Middle frontal gyrus (tissue), 1 donor: Measurements from ENCODE around the gene ANAPC4.
"Not testable (repeated sequence)": the region's sequence is repeated elsewhere in the genome, so short reads cannot be mapped to it uniquely, and the experiment has no call there.

Experiments
- DNase-seq: peaks from one replicate; pipeline ENCODE4 v3.0.0-alpha.2; 2015; ENCODE audit warnings: low spot score; ENCODE audit errors: extremely low spot score

ANAPC4 gene

DNA sequence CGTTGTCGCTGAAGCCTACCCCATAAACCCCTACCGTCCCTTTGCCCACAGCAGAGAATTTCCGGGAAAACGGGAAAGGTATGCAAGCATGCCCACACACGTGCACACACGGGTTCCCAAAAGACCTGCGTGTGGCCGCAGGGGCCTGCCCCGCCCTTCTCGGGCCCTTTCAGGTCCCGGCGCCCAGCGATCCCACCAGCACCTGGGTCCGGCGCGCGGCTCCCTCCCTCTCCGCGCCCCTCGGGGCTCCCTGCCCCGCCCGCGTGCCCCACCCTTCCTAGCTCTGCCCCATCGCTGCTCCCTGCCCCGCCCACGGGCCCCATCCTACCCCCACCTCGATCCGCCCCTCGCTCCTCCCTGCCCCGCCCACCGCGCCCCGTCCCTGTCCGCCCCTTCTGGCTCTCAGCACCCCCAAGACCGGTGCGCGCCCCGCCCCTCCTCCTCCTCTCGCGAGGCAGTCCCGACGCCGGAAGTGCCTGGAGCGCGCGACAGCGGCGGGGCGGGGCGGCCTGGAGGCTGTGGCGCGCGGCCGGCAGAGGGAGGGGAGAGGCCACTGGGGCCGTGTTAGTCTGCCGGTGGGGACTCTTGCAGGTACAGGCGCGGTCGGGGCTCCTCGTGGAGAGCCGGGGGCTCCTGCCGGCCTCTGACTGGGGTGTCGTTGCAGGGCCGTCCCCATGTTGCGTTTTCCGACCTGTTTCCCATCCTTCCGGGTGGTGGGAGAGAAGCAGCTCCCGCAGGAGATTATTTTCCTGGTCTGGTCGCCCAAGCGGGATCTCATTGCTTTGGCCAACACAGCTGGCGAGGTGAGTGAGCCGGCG is at the start of gene ANAPC4:
TSS of gene ANAPC4 (plus strand) at position 510 of the 818 bp plus-strand sequence. CDS start at position 675, 165 bp downstream.
- DNase-seq = peak; percentile 65

GRCh38 chr4:25328463-25328862 is 48.6 kb upstream of the ANAPC4 start:
- not testable (repeated sequence) for DNase-seq

DNA sequence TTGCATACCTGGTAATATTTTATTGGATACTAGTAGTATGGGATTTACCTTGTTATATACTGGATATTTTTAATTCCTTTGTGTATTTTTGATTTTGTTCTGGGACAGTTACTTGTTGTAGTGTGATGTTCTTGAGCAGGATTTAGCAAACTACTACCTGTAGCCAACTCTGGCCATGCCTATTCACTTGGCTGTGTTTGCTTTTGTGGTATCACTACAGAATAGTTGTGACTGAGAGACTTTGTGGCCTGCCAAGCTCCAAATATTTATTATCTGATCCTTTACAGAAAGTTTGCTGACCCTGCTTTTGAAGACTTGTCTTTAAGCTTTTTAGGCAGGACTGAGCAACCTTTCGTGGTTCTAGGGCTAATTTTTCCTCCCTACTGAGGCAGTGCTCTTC is 46.7 kb upstream of the ANAPC4 start:
- no peak for DNase-seq

GRCh38 chr4:25330905-25331808 is 45.9 kb upstream of the ANAPC4 start:
- DNase-seq = no peak

DNA sequence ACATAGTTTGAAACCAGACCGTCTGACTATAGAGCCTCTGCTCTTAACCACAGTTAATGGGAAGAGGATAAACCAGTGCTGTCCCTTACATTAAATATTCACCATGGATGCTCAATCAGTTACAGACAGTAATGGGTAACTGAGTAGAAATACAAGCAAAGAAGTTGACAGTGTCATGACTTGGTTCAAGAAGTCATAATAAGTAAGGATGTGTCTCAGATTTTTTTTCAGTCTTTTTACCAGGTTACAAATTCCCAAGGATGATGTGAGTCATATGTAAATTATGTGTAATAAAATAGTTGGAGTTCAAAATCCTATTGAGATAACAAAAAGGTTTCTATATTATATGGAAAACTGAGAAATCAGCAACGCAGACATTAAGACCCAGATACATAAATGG is 33.4 kb upstream of the ANAPC4 start:
- DNase-seq = no peak

DNA sequence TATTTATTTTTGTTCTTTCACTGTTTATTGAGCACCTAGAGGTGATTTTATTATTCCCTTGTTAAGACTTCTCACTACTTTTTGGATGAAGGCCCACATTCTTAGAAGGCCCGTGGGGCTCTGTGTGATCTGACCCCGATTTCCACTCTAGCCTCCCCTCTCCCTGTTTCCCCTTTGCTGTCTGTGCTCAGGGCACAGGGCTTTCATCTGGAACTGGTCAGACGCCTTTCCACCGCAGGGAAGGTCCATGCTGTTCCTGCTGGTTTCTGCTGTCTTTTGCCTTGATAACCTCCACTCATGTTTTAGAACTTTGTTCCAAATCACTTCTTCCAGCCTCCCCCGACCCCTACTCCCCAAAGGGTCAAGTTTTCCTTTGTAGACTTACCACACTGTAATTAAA is 31.3 kb upstream of the ANAPC4 start:
- DNase-seq = no peak

DNA sequence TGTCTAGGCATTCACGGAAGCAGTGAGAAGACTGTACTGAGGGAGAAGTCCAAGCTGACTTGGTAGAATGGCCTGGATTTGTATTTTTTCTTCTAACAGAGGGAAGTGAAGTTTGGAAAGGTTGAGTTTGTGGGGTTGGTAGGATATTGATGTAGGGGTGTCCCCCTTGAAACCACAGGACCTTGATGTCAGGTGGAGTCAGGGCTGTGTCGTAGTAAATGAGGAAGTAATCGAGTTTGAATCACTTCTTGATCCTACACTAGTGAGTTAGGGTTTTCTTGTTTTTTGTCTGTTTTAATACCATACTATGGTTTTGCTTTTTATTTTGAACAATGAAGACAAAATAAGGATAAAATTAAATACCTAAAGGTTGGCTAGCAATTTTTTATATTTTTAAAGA is 30.1 kb upstream of the ANAPC4 start:
- no peak for DNase-seq

DNA sequence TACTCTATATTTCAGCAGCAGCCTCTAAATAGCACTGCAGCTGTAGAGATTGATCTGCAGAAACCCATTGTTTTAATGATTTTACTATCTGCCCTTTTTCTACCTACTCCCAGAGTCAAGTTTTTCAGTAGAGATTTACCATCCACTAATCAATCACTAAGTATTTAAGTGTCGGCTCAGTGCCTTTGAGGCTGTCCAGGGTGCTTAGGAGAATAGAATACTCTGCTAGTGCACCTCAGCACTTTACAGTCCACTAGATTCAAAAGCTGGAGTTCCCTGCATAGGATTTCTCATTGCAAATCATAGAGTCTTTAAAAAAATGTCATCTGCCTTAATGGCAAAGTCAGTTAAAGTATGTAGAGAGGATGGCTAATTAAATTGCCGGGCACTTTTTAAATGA is 29.6 kb upstream of the ANAPC4 start:
- DNase-seq = no peak

DNA sequence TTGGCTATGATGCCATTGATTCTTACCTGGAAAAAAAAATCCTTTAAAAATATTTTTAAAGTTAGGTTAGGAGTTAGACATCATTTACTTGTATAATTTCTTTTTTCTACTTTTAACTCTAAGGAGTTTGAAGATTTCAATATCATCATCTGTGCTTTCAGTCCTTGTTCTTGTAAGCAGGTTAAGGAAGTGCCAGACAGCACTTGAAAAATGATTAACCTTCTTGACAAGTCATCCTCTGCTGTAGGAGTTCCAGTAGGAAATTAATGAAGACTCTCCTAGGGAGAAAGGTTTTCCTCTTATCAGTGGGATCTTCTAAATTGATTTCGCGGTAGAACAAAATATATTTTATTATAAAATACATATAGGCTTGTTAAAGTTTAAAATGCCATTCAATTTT is 29.1 kb upstream of the ANAPC4 start:
- no peak for DNase-seq

GRCh38 chr4:25350561-25350960 is 26.5 kb upstream of the ANAPC4 start:
- DNase-seq = no peak

DNA sequence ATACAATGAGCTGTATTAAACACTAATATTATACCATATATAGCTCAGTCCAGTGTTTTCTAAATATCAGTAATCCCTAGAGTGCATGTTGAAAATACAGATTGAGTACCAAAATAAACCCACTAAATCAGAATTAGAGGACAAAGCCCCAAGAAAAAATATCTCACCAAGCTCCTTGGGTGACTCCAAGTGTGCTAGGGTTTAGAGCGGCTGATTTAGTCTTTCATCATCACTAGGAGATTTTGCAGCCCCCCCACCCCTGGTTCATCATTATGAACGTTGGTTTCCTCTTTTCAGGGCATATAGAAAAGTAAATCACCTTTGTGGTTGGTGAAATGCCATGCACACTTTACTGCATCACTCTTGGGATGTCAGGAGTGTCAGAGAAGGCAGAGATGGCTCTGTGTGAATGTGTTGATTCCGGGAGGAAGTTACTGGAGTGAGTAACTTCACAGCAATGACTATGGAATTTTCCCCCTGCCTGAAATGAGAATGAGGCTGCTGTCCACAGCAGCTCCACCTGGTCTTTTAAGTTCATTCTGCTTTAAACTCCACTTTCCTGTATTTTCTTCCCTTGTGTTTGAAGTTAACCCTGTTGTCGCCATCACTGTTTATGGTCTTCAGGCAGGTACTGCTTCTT is 25.2 kb upstream of the ANAPC4 start:
- no peak for DNase-seq

GRCh38 chr4:25356068-25356467 is 21.0 kb upstream of the ANAPC4 start:
- no peak for DNase-seq

GRCh38 chr4:25358515-25359275 is 18.4 kb upstream of the ANAPC4 start:
- DNase-seq = no peak

- no peak for DNase-seq
Measured at GRCh38 chr4:25361253-25361652, 15.8 kb upstream of the ANAPC4 start.

- DNase-seq = no peak
Measured at GRCh38 chr4:25367004-25367621, 9.9 kb upstream of the ANAPC4 start.

DNA sequence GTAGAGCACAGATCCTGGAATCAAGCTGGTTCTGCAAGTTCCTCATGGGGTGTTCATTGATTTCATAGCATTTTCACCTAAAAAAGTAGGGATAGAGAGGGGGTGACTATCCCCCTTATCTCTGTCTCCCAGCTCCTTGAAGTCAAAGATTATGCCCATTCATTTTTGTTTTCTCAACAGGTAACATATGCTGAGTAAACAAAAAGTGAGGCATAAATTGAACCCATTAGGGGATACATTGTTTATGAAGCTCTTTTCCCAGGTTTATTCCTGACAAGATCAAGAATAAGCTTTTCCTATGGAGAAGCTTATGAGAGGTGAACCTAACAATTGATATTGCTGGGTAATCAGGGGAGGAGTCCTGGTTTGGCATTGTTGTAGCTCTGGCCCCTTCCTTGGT is 9.2 kb upstream of the ANAPC4 start:
- DNase-seq = no peak

DNA sequence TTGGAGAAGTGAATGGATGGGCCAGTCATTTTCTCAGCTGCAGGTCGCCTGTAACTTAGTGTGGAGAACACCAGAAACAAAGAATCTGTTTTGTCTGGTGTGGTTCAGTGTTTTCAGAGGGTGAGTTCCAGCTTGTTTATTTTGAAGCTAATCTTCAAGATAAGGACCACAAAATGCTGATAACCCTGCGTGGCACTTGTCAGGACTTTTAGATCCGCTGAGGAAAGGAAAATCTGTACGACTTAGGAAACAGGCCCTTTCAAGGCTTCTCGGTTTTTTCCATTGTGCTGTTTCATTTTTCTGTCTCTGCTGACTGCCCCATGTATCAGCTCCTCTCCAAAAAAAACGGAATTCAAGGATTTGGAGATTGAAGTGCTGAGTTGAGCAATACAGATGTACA is 8.7 kb upstream of the ANAPC4 start:
- DNase-seq = no peak

DNA sequence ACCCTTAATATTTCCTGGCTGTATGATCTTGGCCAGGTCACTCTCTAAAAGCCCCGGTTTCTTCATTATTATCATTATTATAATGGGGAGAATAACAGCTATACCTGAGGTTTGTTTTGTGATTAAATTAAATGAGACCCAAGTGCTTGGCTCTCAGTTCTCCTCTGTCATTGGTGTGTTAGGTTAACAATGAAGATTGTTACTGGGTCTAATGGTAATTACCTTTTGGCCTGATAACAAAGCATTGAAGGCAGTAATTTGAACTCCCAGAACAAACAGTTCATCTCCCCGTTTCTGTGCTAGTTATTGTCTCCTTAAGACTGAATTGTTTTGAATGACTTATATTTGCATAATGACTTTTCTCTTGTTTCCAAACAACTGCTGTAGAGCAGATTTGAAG is 6.8 kb upstream of the ANAPC4 start:
- DNase-seq = no peak

DNA sequence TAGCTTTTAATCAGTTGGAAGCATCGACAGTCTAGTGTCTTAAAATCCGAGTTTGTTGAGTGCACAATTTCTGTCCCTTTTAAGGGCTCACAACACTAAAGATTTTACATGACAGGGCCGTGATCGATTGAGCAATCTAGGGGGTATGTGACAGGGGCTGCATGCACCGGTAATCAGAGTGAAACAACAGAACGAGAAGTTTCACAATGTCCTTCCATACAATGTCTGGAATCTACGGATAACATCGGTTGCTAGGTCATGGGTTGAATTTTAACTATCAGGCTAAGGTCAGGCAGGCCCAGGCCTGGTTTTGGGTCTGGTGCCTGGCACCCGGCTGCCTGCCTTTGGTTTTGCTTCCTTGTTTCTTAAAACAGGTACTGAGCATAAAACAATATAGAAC is 4.5 kb upstream of the ANAPC4 start:
- not testable (repeated sequence) for DNase-seq

- DNase-seq = no peak
Measured at GRCh38 chr4:25377572-25378436, 741 bp downstream of the ANAPC4 start.
